ENCODE measurements around the gene AFAP1.

AFAP1 gene

GRCh38 chr4:7863911-7864681 is 75.6 kb downstream of the AFAP1 start:
- no peak for DNase-seq (ENCODE audit: low spot score)

- DNase-seq (ENCODE audit: low spot score), result no peak
Measured at GRCh38 chr4:7862561-7863192, 77.0 kb downstream of the AFAP1 start.

- DNase-seq (ENCODE audit: low spot score), result no peak
Measured at GRCh38 chr4:7861440-7861881, 78.2 kb downstream of the AFAP1 start.

- peak; percentile 85 for DNase-seq (ENCODE audit: low spot score)
Measured at GRCh38 chr4:7860600-7861163, 79.0 kb downstream of the AFAP1 start.

- no peak for DNase-seq (ENCODE audit: low spot score)
Measured at GRCh38 chr4:7859326-7859725, 80.3 kb downstream of the AFAP1 start.

GRCh38 chr4:7858498-7858897 is 81.2 kb downstream of the AFAP1 start:
- DNase-seq (ENCODE audit: low spot score), result no peak

- DNase-seq (ENCODE audit: low spot score), result no peak
Measured at GRCh38 chr4:7857993-7858392, 81.7 kb downstream of the AFAP1 start.

- DNase-seq (ENCODE audit: low spot score), result no peak
Measured at GRCh38 chr4:7857238-7857701, 82.4 kb downstream of the AFAP1 start.

- no peak for DNase-seq (ENCODE audit: low spot score)
Measured at GRCh38 chr4:7855731-7856130, 83.9 kb downstream of the AFAP1 start.

GRCh38 chr4:7854697-7855370 is 84.8 kb downstream of the AFAP1 start:
- DNase-seq (ENCODE audit: low spot score), result no peak

GRCh38 chr4:7854216-7854615 is 85.4 kb downstream of the AFAP1 start:
- peak; percentile 70 for DNase-seq (ENCODE audit: low spot score)

- DNase-seq (ENCODE audit: low spot score), result no peak
Measured at GRCh38 chr4:7853271-7853670, 86.4 kb downstream of the AFAP1 start.

GRCh38 chr4:7852568-7853185 is 87.0 kb downstream of the AFAP1 start:
- DNase-seq (ENCODE audit: low spot score), result no peak

- DNase-seq (ENCODE audit: low spot score), result no peak
Measured at GRCh38 chr4:7850489-7850888, 89.2 kb downstream of the AFAP1 start.

GRCh38 chr4:7847206-7847605 is 92.5 kb downstream of the AFAP1 start:
- DNase-seq (ENCODE audit: low spot score), result no peak

GRCh38 chr4:7845493-7846128 is 94.0 kb downstream of the AFAP1 start:
- DNase-seq (ENCODE audit: low spot score), result no peak

- no peak for DNase-seq (ENCODE audit: low spot score)
Measured at GRCh38 chr4:7844594-7844991, 95.1 kb downstream of the AFAP1 start.

GRCh38 chr4:7843831-7844593 is 95.6 kb downstream of the AFAP1 start:
- DNase-seq (ENCODE audit: low spot score), result peak; percentile 72

GRCh38 chr4:7842384-7843279 is 97.0 kb downstream of the AFAP1 start:
- DNase-seq (ENCODE audit: low spot score), result no peak

- DNase-seq (ENCODE audit: low spot score), result no peak
Measured at GRCh38 chr4:7841894-7842293, 97.8 kb downstream of the AFAP1 start.

Measured in cerebellar cortex (tissue), 1 donor.